Skeletal muscle cell (primary cell): ENCODE data around the gene CDC42EP4.
"Not testable (repeated sequence)": the region's sequence is repeated elsewhere in the genome, so short reads cannot be mapped to it uniquely, and the experiment has no call there.

Experiments
- DNase-seq: peaks from one replicate; pipeline ENCODE4 v3.0.0-alpha.2; 2010; ENCODE audit warnings: low read depth
- H3K4me3 ChIP-seq: 2 replicates; pipeline ENCODE4 v1.5.1; 2011; ENCODE audit warnings: low read depth, mild to moderate bottlenecking, control low read depth, low read length, moderate library complexity

The CDC42EP4 gene

GRCh38 chr17:73265646-73266640, 45.9 kb downstream of the CDC42EP4 start:
- no peak overlapping the region for H3K4me3 ChIP-seq
- DNase-seq: no peak

GRCh38 chr17:73264448-73264847, 47.4 kb downstream of the CDC42EP4 start:
- DNase-seq, H3K4me3 ChIP-seq: not testable (repeated sequence)

- no peak overlapping the region for H3K4me3 ChIP-seq
- no peak for DNase-seq
These were observed 48.8 kb downstream of the CDC42EP4 start for GRCh38 chr17:73262676-73263642.

- no peak for DNase-seq
- no peak overlapping the region for H3K4me3 ChIP-seq
These were observed 49.7 kb downstream of the CDC42EP4 start for GRCh38 chr17:73261952-73262675.

- no peak within 1 kb of the TSS for H3K4me3 ChIP-seq
- no peak for DNase-seq
These were observed 50.2 kb downstream of the CDC42EP4 start, which contains the start of gene CPSF4L for GRCh38 chr17:73261617-73261951. Gene CPSF4L, minus strand, starts transcription at chr17:73261880. Its CDS starts 62 bp downstream, at chr17:73261818.

- DNase-seq: no peak
- H3K4me3 ChIP-seq: no peak overlapping the region
These were observed 54.3 kb downstream of the CDC42EP4 start for GRCh38 chr17:73257516-73257915.

- no peak for DNase-seq
- no peak overlapping the region for H3K4me3 ChIP-seq
These were observed 55.6 kb downstream of the CDC42EP4 start for GRCh38 chr17:73256220-73256619.

GRCh38 chr17:73255671-73256181, 56.1 kb downstream of the CDC42EP4 start:
- H3K4me3 ChIP-seq: no peak overlapping the region
- DNase-seq: no peak

- H3K4me3 ChIP-seq: no peak overlapping the region
- no peak for DNase-seq
These were observed 59.9 kb downstream of the CDC42EP4 start for GRCh38 chr17:73251871-73252270.

- H3K4me3 ChIP-seq: no peak overlapping the region
- DNase-seq: no peak
These were observed 60.8 kb downstream of the CDC42EP4 start for GRCh38 chr17:73250851-73251640.

- no peak overlapping the region for H3K4me3 ChIP-seq
- no peak for DNase-seq
These were observed 62.1 kb downstream of the CDC42EP4 start for GRCh38 chr17:73249700-73250099.

GRCh38 chr17:73248532-73248931, 63.3 kb downstream of the CDC42EP4 start:
- no peak for DNase-seq
- H3K4me3 ChIP-seq: no peak overlapping the region

- no peak for DNase-seq
- no peak overlapping the region for H3K4me3 ChIP-seq
These were observed 64.1 kb downstream of the CDC42EP4 start for GRCh38 chr17:73247726-73248125.

GRCh38 chr17:73240561-73240960, 71.2 kb downstream of the CDC42EP4 start:
- DNase-seq: no peak
- H3K4me3 ChIP-seq: no peak overlapping the region

GRCh38 chr17:73237714-73238113, 74.1 kb downstream of the CDC42EP4 start:
- DNase-seq: no peak
- H3K4me3 ChIP-seq: no peak overlapping the region

- no peak overlapping the region for H3K4me3 ChIP-seq
- DNase-seq: no peak
These were observed 77.1 kb downstream of the CDC42EP4 start for GRCh38 chr17:73234736-73235135.
